HepG2 (cell line): ENCODE results near the gene TP53I3. TPM values are rescaled to one million over a fixed set of nuclear protein-coding genes. Genes with fewer than 3 reads are reported as not detected.

Experiments used
- CEBPG ChIP-seq: IDR thresholded peaks from 2 replicates; pipeline ENCODE4 v1.6.1; 2016
- MXI1 ChIP-seq: IDR thresholded peaks from 3 replicates; pipeline ENCODE4 v1.6.1; 2012; ENCODE audit warnings: low read depth, low read length, inconsistent platforms, borderline replicate concordance
- NPAS2 ChIP-seq: sonication (generic); formaldehyde crosslinking; IDR thresholded peaks from 2 replicates; pipeline ENCODE4 v1.8.0; 2022; ENCODE audit warnings: mild to moderate bottlenecking, missing genetic modification reagents, borderline replicate concordance
- RBM22 ChIP-seq: fragments of 200-400 bp; formaldehyde crosslinking; optimal IDR thresholded peaks from 2 replicates; pipeline ENCODE3; 2017; ENCODE audit warnings: mild to moderate bottlenecking, low read length, moderate library complexity
- ZBTB26 ChIP-seq: IDR thresholded peaks from 2 replicates; pipeline ENCODE4 v1.6.1; 2016; ENCODE audit warnings: missing compliant biosample characterization, missing genetic modification reagents, borderline replicate concordance
- ZBTB4 ChIP-seq: sonication (generic); formaldehyde crosslinking; IDR thresholded peaks from 2 replicates; pipeline ENCODE4 v1.4.0; 2020; ENCODE audit warnings: missing genetic modification reagents, mild to moderate bottlenecking, borderline replicate concordance
- ZBTB8A ChIP-seq: sonication (generic); formaldehyde crosslinking; IDR thresholded peaks from 2 replicates; pipeline ENCODE4 v1.4.0; 2020; ENCODE audit warnings: mild to moderate bottlenecking, low read depth, missing genetic modification reagents, borderline replicate concordance
- ZEB1 ChIP-seq: IDR thresholded peaks from 2 replicates; pipeline ENCODE4 v1.6.1; 2012; ENCODE audit warnings: mild to moderate bottlenecking, low read depth, inconsistent platforms; ENCODE audit not compliant: insufficient replicate concordance
- ZNF20 ChIP-seq: sonication (generic); formaldehyde crosslinking; IDR thresholded peaks from 2 replicates; pipeline ENCODE4 v1.4.0; 2020; ENCODE audit warnings: mild to moderate bottlenecking, moderate library complexity, missing genetic modification reagents
- ZNF883 ChIP-seq: sonication (generic); formaldehyde crosslinking; IDR thresholded peaks from 2 replicates; pipeline ENCODE4 v1.5.1; 2020; ENCODE audit warnings: mild to moderate bottlenecking, missing genetic modification reagents; ENCODE audit errors: not compliant biosample characterization
- polyA plus RNA-seq, 8 experiments: library from polyadenylated mRNA; depleted of rRNA in 3 of 8; stranded (reverse) in 7 of 8; unstranded in 1 of 8; fragments of >200 nt; fragmentation: Illumina TruSeq in 4 of 8; extraction: Trizol in 4 of 8; gene quantifications; 2 replicates each; pipeline versions ENCODE4 v1.2.1 to v1.2.3, GENCODE V29; 2011 to 2016; ENCODE audit warnings: low read depth in 4 of 8, missing spikeins in 1 of 8, mixed read lengths in 1 of 8; ENCODE audit not compliant: insufficient read depth in 1 of 8
- total RNA-seq, 5 experiments: library from RNA; depleted of rRNA; stranded (reverse); fragments of >200 nt; fragmentation: Illumina TruSeq; extraction: Trizol; gene quantifications; 2 replicates each; pipeline ENCODE4 v1.2.3, GENCODE V29; 2016; ENCODE audit warnings: low read depth in 1 of 5
- TF ChIP-seq, protein P1 (sequence below): sonication (generic); formaldehyde crosslinking; IDR thresholded peaks from 2 replicates; pipeline ENCODE4 v1.9.0; 2021; ENCODE audit warnings: mild to moderate bottlenecking, missing genetic modification reagents
- TF ChIP-seq, protein P2 (sequence below): sonication (generic); formaldehyde crosslinking; IDR thresholded peaks from 2 replicates; pipeline ENCODE4; 2020; ENCODE audit warnings: missing genetic modification reagents, mild to moderate bottlenecking, borderline replicate concordance

Gene TP53I3
- total and polyA plus RNA-seq, 2 of the 13 experiments (the other 11 are each of a cell fraction or from before 2014, with no cell fraction given) = 25.0 to 44.1 TPM

DNA sequence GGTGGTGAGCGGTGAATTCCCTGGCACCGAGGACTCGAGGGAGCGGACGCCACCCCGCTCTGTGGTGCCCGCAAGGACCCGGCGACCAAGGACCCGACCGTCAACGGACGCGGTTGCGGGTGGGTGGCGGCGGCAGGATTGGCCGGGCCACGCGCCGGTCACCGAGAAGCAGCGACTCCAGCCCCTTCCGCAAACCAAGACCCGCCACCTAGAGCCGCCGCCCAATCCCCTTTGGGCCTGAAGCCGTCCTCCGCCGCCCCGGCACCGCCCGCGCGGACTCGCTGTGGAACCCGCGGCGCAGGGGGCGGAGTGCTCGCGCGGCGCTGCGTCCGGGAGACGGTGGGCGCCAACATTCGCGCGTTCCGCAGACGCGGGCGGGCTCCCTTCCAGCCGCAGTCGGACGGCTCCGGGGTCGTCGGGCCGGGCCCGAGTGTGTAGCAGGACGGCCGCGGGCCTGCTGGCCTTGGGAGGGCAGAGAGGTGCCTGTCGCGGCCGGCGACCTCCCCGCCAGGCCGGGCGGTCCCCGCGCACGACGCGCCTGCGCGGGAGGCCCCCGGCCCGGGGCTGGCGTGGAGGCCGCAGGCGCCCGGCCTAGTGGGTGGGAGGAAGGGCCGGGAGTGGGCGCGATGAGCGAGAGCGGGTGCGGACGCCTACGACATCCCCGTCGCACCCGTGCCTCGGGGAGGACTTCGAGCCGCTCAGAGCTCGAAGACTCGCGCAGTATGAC lies 38.7 kb upstream of the TP53I3 start, which contains the start of the genes FAM228B and PFN4 (continued):
- TF ChIP-seq ZBTB4 (CRISPR knock-in tag) (no peak; the same call in 1 of the 2 replicates), CEBPG (CRISPR knock-in tag) (no peak), ZNF883 (CRISPR knock-in tag) (peak; percentile 83), NPAS2 (CRISPR knock-in tag) (no peak), ZBTB8A (CRISPR knock-in tag) (no peak), RBM22 (no peak), ZEB1 (no peak), ZNF20 (CRISPR knock-in tag) (no peak), MXI1 (peak; percentile 9; the same call in 1 of the 3 replicates), ZBTB26 (no peak)
- TF ChIP-seq, protein P1, sequence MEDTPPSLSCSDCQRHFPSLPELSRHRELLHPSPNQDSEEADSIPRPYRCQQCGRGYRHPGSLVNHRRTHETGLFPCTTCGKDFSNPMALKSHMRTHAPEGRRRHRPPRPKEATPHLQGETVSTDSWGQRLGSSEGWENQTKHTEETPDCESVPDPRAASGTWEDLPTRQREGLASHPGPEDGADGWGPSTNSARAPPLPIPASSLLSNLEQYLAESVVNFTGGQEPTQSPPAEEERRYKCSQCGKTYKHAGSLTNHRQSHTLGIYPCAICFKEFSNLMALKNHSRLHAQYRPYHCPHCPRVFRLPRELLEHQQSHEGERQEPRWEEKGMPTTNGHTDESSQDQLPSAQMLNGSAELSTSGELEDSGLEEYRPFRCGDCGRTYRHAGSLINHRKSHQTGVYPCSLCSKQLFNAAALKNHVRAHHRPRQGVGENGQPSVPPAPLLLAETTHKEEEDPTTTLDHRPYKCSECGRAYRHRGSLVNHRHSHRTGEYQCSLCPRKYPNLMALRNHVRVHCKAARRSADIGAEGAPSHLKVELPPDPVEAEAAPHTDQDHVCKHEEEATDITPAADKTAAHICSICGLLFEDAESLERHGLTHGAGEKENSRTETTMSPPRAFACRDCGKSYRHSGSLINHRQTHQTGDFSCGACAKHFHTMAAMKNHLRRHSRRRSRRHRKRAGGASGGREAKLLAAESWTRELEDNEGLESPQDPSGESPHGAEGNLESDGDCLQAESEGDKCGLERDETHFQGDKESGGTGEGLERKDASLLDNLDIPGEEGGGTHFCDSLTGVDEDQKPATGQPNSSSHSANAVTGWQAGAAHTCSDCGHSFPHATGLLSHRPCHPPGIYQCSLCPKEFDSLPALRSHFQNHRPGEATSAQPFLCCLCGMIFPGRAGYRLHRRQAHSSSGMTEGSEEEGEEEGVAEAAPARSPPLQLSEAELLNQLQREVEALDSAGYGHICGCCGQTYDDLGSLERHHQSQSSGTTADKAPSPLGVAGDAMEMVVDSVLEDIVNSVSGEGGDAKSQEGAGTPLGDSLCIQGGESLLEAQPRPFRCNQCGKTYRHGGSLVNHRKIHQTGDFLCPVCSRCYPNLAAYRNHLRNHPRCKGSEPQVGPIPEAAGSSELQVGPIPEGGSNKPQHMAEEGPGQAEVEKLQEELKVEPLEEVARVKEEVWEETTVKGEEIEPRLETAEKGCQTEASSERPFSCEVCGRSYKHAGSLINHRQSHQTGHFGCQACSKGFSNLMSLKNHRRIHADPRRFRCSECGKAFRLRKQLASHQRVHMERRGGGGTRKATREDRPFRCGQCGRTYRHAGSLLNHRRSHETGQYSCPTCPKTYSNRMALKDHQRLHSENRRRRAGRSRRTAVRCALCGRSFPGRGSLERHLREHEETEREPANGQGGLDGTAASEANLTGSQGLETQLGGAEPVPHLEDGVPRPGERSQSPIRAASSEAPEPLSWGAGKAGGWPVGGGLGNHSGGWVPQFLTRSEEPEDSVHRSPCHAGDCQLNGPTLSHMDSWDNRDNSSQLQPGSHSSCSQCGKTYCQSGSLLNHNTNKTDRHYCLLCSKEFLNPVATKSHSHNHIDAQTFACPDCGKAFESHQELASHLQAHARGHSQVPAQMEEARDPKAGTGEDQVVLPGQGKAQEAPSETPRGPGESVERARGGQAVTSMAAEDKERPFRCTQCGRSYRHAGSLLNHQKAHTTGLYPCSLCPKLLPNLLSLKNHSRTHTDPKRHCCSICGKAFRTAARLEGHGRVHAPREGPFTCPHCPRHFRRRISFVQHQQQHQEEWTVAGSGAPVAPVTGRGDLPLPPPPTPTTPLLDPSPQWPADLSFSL = no peak
- TF ChIP-seq, protein P2, sequence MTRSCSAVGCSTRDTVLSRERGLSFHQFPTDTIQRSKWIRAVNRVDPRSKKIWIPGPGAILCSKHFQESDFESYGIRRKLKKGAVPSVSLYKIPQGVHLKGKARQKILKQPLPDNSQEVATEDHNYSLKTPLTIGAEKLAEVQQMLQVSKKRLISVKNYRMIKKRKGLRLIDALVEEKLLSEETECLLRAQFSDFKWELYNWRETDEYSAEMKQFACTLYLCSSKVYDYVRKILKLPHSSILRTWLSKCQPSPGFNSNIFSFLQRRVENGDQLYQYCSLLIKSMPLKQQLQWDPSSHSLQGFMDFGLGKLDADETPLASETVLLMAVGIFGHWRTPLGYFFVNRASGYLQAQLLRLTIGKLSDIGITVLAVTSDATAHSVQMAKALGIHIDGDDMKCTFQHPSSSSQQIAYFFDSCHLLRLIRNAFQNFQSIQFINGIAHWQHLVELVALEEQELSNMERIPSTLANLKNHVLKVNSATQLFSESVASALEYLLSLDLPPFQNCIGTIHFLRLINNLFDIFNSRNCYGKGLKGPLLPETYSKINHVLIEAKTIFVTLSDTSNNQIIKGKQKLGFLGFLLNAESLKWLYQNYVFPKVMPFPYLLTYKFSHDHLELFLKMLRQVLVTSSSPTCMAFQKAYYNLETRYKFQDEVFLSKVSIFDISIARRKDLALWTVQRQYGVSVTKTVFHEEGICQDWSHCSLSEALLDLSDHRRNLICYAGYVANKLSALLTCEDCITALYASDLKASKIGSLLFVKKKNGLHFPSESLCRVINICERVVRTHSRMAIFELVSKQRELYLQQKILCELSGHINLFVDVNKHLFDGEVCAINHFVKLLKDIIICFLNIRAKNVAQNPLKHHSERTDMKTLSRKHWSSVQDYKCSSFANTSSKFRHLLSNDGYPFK (CRISPR knock-in tag) = no peak; the same call in 1 of the 2 replicates
